AG08396 (cell line): ENCODE measurements around the gene TP53I11.

Experiments used
- DNase-seq: peaks from one replicate; pipeline ENCODE4 v3.0.0; 2012; ENCODE audit warnings: low spot score, mixed read lengths

The TP53I11 gene

DNA sequence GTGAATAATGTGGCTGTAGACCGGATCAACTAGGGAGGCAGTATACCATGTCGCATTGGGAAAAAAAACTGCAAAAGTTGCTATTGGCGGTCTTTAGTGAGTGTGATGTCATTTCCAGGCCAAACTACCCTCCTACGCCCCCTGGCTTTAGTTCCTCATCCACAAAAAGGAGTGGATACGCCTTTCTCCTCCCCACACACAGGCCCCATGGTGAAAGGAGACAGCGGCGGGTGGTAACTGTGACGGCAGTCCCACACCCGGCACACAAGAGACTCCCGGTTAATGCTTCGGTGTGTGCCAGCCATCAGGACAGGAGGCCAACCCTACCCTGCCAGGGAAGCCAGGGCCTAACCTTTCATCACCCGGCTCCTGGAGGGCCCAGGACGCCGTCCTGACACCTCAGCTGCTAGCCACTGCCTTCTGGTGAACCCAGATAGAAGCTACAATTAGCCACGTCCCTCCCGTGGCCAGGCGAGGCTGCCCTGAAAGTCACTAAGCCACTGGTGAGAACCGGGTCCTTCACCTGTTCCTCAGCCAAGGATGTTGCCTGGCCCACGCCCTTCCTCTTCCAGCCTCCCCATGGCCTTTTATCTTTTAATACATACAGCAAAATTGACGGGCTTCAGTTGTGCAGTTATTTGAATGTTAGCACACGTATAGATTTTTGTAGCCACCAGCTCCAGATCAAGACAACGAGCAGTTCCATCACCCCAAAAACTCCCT lies 10.8 kb downstream of the TP53I11 start:
- DNase-seq = no peak

DNA sequence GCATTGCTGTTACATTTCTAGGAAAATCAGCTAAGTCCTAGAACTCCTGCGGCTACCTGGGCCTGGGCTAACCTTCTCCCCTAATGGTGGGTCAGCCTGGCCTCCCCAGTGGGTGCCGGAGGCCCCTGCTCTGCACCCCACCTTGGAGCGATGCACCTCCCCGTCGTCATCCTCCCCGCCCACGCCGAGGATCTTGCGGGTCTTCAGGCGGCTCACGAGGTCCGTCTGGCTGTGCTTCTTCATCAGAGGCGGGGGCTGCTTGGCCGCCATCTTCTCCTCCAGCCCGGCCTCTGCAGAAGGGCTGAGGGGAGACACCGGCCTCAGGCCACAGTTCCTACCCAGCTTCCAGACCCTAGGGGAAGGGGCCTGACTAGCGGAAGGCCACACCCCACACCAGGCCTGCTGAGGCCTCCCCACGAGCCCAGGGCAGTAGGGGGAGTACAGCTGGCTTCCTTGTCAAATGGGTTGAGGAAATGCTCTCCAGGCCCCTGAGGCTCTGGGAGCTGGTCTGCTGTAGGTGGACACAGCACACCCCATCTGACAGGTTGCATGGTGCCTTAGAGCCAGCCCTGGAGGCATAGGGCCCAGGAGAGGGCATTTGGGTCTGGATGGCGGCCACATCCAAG lies 12.5 kb downstream of the TP53I11 start:
- DNase-seq = no peak

DNA sequence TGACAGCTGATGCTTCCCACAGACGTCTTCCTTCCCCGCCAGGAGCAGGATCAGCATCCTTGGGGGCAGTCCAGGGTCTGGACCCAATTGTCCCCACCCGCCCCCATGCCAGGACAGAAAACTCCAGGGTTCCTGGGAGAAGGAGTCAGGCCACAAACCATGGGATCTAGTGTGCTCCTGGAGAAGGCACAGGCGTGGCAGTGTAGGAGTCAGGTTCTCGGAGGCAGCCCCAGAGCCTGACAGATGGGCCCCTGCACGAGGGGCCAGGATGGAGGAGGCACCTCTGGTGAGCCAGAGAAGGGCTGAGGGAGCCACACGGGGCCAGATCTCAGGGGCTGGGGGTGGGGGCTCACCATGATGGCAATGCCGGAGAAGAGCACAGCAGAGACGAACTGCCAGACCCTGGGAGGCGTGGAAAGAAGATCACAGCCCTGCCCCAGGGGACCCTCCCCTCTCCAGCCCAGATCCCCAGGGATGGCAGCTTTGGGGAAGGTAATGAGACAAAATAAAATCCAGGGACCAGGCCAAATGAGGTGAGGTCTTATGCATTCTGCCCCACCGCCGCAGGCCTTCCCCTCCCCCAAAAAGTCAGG lies 13.6 kb downstream of the TP53I11 start:
- no peak for DNase-seq

DNA sequence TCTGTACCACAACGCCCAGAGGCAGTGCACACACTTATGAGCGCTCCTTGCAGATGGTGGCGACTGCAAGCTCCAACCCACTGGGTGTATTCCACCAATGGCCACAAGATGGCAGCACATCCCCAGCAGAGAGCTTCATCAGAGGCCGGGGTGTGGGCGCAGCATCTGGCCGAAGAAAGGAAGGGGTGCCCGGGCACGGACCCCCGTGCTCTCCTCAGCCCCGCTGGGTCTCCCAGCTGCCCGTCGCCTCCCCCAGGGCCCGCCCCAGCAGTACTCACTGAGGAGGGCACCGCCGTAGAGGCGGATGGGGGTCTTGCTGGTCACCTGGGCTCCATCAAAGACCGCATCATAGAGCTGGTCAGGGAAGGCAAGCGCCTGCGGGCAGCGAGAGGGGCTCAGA lies 14.2 kb downstream of the TP53I11 start:
- DNase-seq = peak; percentile 83

DNA sequence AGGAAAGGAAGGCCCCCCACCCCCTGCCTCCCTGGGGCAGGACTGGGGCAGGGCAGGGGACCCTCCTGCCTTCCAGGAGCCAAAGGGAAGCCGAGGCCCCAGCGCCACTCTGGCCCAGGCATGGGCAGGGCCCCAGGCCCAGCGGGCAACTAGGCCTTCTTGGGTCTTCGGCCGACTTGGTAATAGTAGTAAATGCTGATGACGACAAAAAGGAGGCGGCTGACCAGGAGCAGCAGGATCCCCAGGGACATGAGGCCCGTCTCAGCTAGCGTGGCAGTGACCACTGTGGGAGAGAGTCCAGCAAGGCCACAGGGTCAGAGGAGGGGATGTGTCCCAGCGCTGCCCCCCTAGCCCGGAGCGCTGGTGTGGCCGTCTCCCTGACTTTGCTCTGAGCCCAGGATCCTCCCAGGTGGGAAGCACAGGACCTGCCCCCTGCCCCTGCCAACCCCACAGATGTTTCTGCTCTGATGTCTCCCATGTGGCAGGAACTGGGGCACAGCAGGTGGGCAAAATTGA lies 15.9 kb downstream of the TP53I11 start:
- no peak for DNase-seq

DNA sequence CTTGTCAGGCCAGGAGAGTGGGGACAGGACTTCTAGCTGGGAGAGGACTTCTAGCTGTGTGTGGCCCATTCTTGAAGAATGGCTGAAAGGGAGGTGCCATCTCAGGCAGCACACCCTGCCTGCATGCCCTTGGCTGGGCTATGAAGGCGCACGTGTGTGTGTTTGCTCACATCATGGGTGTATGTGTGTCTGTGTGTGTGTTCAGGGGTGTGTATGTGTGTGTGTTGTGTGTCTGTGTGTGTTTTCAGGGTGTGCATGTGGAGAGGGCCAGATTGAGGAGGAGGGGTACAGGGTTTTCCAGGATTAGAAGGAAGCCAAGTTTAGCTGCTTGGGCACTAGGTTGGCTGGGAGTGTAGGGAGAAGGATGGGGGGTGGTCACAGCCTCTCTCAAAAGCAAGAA lies 16.6 kb downstream of the TP53I11 start:
- DNase-seq = no peak

DNA sequence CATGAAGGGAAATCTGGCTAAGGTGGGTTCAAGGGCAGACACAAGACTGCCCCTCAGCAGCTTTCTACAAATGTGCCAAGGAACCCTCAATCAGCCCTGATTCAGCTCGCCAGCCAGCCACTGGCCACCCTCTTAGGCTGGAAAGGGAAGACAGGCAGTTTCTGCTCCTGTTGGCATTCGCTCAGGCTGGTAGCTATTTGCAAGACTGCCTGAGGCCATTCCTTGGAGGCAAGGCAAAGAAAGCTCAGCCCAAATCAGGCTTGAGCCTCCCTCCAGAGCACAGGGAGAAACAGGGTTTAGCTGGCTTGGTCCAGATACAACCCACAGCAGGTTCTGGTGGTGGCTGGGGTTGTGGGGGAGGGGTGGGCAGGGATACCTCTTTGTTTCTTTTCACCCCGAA lies 19.2 kb downstream of the TP53I11 start:
- no peak for DNase-seq

DNA sequence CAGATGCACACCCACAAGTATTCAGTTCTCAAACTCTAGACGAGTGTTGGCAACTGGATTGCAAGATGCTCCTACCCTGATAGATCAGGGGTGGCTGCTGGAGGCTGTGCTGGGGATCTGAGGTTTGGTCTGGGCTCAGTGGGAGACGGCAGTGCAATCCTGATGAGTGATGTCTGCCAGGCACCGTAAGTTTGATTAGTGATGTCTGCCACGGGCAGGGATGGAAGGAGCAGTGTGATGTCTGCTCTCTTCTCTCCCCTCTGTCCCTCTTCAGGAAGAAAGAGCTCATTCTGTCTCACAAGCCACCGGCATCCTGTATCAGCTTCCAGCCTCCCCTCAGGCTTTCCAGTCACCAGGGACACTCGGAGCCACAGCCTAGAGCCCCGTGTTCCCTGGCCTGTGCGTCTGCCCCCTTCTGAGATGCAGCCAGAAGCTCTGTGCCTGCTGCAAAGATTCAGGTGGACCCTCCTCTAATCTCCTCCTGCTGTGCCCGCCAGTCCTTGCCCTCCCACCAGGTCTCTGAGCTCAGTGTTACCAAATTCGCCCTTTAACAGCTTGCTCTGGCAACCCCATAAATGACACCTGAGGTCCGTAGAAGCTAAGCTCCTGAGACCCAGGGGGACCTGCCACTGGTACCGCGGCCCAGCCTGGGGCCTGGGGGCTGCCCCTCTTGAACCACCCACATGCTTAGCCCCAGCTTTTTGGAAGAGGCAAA lies 19.9 kb downstream of the TP53I11 start:
- no peak for DNase-seq

DNA sequence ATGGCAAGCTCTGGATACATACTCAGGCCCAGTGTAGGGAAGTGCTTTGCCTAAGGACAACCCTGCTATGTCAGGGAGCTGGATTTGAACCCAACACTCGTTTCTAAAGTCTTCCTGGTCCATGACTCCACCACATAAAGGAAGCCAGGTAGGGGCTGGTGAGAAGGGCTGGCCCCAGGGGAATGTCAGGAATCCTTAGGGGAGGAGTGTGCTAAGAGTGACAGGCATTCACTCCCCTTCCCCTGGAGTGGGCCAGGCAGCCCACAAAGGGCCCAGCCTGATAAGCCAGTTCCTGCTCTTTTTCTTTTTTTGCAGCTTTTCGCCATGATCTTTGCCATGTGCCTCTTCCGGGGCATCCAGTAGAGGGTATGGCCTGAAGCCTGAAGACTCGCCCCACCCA lies 21.9 kb downstream of the TP53I11 start:
- DNase-seq = no peak

DNA sequence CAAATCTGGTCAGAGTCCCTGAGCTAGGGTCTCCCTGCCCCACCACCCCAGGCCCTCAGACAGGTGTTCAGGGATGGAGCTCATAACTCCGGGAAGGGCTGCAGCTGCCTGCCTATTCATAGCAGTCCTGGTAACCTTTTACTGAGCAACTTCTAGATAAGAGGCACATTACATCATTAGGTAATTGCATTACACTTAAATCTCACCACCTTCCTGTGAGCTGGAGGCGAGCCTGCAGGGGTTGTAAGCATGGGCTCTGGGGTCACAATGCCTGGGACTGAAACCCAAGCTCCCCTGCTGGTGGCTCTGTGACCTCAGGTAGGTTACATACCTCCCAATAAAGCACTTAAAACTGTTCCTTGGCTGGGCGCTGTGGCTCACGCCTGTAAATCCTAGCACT lies 22.5 kb downstream of the TP53I11 start:
- DNase-seq = no peak

DNA sequence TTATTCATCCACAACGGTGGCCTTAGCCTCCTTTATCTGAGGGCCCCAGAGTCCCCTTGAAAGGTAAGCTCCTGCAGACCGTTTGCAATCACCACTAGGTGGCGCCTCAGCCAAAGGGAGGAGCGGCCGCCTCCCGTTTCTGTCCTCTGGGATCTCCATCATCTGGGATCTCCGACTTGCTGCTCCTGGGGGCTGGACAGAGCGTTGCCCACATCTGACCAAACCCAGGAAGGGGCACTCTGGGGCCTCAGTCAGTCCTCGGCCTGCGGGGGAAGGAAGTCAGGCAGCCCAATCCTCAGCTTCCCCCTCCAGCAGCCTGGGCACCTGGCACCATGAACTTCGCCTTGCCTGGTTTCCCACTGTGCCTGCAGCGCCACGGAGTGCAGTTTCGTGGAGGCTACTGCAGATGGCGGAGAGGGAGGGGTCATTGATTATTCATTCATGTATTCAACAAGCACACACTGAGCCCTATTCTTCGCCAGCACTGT lies 23.5 kb downstream of the TP53I11 start:
- DNase-seq = peak; percentile 76

DNA sequence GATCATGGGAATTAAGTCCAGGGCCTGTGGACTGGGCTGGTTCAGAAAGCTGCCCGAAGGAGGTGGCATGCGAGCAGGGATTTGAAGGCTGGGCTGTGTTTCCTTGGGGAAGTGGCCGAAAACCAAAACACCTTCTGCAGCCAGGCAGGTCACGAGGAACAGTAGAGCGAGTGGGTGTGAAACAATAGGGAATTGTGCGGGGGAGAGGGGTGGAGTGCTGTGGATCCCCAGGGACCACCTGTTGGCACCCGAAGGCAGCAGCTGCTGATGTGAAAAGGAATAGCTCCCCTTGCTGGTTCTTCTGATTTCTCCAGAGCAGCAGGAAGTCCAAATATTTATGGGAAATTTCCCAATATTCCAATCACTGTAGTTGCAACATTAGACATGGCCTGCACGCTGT lies 24.6 kb downstream of the TP53I11 start:
- no peak for DNase-seq

DNA sequence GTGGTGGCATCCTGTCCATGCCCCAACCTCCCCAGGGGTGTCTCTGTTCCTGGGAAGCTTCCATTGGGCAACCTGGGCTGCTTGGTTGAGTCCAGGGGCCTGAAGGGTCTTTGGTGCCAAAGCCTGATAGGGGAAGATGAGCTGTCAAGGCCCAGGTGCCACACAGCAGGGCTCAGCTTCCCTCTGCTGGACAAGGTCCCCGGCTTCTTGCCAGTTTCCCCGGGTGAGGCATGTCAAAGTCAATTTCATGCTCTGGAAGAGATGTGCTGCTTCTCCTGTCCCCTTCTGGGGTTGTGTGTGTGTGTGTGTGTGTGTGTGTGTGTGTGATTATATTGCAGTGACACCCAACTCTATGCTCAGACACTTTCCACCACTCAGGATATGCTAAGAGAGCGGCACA lies 26.9 kb downstream of the TP53I11 start:
- no peak for DNase-seq

DNA sequence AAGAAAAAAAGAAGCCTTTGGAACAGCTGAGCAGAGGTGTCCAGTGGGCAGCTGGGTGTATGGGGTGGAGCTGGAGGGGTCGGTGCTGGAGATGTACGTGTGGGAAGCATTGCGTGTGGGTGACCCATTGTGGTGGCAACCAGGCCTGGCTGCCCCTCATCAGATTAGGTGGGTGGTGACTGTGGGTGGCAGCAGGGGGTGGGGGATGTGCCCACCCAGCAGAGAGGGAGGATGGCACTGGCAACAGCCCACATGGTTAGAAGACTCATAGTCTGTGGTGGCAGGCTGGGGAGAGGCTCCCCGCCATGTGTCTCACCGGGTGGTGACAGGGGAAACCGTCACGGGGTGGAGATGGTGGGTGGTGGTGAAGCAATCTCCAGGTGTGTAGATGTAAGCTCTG lies 27.6 kb downstream of the TP53I11 start:
- DNase-seq = no peak

DNA sequence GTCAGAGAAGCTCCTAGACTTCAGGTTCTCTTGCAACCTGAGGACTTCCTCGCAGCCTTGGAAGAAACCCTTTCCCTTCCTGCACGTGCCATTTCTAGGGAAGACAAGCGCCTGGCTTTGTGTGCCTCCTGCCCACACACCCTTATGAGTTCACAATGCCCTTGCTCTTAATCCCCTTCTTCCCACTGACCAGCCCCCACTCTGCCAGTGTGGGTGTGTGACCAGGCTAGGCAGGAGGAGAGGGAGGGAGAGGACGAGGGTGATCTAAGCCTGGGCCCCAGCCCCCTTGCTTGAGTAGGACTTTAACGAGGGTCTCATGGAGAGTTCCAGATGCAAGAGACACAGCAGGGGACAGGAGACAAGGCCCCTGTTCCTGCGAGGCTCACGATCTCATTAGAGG lies 30.2 kb downstream of the TP53I11 start:
- DNase-seq = no peak

DNA sequence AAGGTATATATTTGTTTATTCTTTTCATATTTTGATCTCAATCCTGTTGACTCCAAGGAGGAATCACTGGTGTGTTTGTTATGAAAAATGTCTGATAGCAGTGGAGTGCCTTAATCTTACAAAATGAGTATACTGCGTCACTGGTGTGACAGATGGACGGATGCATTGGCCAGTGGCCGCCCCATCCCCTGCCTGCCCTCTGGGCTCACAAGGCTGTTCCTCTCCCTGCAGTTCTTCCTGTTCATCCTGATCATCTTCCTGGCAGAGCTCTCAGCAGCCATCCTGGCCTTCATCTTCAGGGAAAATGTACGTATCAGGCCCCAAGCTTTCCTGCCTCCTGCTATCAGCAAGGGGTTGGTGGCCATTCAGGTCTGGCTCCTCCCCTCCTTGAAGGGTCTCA lies 32.9 kb downstream of the TP53I11 start:
- DNase-seq = no peak

DNA sequence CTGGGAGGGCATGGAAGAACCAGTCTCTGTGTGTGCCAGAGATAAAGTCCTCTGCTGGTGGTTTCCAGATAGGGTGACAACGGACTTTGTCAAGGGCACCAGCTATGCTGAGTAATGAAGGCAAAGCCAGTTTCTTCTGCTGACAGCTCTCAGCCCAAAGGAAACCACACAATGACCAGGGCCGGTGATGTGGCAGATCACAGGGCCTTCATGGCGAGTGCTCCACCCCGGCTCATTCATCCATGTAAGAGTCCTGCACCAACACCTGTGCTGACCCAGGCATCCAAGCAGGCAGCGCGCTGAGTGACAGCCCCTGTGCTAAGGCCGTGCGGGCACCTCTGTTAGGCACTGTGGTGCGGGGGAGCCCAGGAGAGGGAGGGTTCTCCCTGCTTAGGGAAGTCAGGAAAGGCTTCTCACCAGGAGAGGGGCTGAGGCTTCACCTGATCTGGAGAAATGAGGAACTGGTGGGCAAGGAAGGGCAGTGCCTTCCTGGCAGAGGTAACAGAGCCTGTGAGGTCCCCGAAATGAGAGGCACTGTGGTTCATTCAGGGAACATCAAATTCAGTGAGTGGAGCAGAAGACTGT lies 33.8 kb downstream of the TP53I11 start:
- no peak for DNase-seq

DNA sequence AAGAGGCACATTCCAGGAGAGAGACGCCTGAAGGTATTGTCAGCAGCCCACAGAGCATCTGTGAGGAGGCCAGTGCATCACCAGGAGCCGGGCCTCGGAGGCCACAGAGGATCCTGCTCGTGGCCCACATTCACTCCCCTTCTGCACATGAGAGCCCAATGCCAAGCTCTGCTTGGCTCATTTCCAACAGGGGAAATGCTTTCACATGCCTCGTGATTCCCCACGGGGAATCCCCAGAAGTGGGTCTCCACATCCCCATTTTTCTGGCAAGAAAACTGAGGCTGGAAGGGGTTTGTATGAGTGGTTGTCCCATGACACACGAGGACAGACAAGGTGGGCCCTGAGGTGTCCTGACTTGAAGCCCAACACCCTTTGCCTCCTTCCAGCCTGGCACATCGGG lies 34.4 kb downstream of the TP53I11 start:
- DNase-seq = no peak

DNA sequence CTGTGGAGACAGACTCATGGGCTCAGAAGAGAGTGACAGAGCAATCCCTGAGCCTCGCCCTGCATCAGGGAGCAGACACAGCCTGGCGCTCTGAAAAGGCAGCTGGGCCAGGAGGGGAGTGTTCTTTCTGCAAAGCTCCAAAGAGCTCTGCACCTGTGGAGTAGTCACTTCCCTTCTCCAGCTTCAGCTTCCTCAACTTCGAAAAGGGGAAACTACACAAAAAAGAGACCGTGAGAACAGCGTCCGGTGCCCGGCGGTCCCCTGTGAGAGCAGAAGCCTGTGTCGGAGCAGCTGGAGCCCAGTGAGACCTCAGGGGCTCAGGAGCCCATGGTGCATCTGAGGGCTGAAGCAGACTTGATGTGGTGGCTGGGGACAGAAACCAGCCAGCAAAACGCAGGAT lies 35.1 kb downstream of the TP53I11 start:
- DNase-seq = no peak

DNA sequence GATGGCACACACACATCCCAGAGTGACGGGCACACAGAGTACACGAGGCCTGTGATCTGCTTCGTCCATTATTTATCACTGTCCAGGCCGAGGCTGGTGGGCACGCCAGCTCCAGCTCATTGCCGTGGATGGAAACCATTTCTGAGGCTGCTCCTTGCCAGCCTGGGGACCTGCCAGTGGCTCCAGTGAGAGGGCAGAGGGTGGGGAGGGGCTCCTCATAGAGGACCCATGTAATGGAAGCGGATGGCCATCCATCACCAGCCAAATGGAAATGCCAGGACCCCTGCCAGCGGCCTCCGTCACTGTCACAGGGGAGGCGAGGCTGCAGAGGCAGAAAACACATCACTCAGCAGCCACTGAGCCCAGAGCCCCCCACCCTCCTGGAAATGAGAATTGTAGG lies 35.7 kb downstream of the TP53I11 start:
- no peak for DNase-seq

DNA sequence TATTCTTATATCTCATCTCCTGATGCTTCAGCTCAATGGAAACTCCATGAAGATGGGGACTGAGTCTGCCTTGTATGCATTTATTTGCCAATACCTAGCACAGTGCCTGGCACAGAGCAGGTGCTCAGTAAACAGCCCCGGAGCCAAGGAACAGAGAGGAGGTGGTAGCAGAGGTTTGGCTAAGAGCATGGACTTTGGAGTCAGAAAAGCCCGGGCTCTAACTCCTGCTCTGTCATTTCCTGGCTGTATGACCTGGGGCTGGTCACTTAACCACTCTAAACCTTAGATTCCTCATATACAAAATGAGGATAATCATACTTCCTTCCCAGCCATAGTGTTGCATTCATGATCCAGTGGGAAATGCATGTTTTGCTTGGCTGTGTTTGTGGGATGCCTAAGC lies 36.6 kb downstream of the TP53I11 start:
- DNase-seq = no peak

DNA sequence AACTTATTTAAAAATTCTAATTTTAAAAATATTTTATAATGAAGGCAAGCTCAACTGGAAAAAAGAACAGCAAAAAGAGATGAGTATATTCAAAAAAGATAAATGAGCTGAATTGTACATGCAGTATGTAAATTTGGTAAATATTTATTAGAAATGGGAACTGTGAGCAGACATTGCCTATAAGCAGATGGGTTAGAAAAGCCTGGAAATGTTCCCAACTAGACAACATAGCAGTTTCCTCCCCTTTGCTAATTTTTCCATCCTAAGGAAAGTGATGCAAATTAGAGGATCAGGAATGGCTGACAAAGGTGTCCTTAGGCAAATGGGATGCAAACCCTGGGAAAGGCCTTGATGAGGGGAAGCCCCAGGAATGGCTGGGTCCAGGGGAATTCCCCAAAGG lies 37.2 kb downstream of the TP53I11 start:
- DNase-seq = no peak
